Trophoblast cell (in vitro differentiated cells and primary cell): Measurements from ENCODE around the gene RPL26.
"Not testable (repeated sequence)": the region's sequence is repeated elsewhere in the genome, so short reads cannot be mapped to it uniquely, and the experiment has no call there.

Source experiments
- DNase-seq, 2 donors: peaks; one replicate each; pipeline ENCODE4 v3.0.0-alpha.2; 2016
- H2AFZ ChIP-seq: 2 replicates; pipeline ENCODE4 v1.6.1; 2013; ENCODE audit warnings: low read length, moderate library complexity, mild to moderate bottlenecking; ENCODE audit not compliant: insufficient read depth, poor library complexity
- H2AK5ac ChIP-seq: 2 replicates; pipeline ENCODE4 v1.6.1; 2013; ENCODE audit warnings: mild to moderate bottlenecking, low read length
- H2BK120ac ChIP-seq: 2 replicates; pipeline ENCODE4 v1.6.1; 2013; ENCODE audit warnings: low read length, mild to moderate bottlenecking, moderate library complexity; ENCODE audit not compliant: insufficient read depth, poor library complexity
- H2BK12ac ChIP-seq: 2 replicates; pipeline ENCODE4 v1.6.1; 2013; ENCODE audit warnings: mild to moderate bottlenecking, low read length, moderate library complexity
- H2BK5ac ChIP-seq: 2 replicates; pipeline ENCODE4 v1.6.1; 2013; ENCODE audit warnings: low read length, low read depth, moderate library complexity, mild to moderate bottlenecking; ENCODE audit not compliant: poor library complexity
- H3K14ac ChIP-seq: 2 replicates; pipeline ENCODE4 v1.6.1; 2013; ENCODE audit warnings: mild to moderate bottlenecking, low read length
- H3K18ac ChIP-seq: 2 replicates; pipeline ENCODE4 v1.6.1; 2013; ENCODE audit warnings: mild to moderate bottlenecking, low read length
- H3K23ac ChIP-seq: 2 replicates; pipeline ENCODE4 v1.6.1; 2013; ENCODE audit warnings: low read length
- H3K27ac ChIP-seq: 2 replicates; pipeline ENCODE4 v1.5.1; 2013; ENCODE audit warnings: low read depth, mild to moderate bottlenecking, inconsistent platforms, low read length, moderate library complexity
- H3K27me3 ChIP-seq: 2 replicates; pipeline ENCODE4 v1.6.1; 2013; ENCODE audit warnings: inconsistent platforms, mild to moderate bottlenecking, low read length, moderate library complexity; ENCODE audit not compliant: insufficient read depth
- H3K36me3 ChIP-seq, 2 experiments: 1 replicate in 1 of 2; 2 replicates in 1 of 2; pipeline ENCODE4 v1.6.1; 2013; ENCODE audit warnings: low read length in 2 of 2, mild to moderate bottlenecking in 2 of 2, moderate library complexity in 1 of 2; ENCODE audit not compliant: insufficient read depth in 2 of 2, control insufficient read depth in 1 of 2
- H3K4ac ChIP-seq: 2 replicates; pipeline ENCODE4 v1.6.1; 2013; ENCODE audit warnings: low read depth, mild to moderate bottlenecking, low read length, moderate library complexity
- H3K4me1 ChIP-seq, 2 experiments: 1 replicate in 1 of 2; 2 replicates in 1 of 2; pipeline ENCODE4 v1.6.1; 2013; ENCODE audit warnings: low read length in 2 of 2, mild to moderate bottlenecking in 2 of 2, moderate library complexity in 1 of 2; ENCODE audit not compliant: insufficient read depth in 2 of 2, control insufficient read depth in 1 of 2
- H3K4me2 ChIP-seq: 2 replicates; pipeline ENCODE4 v1.6.1; 2013; ENCODE audit warnings: inconsistent platforms, mild to moderate bottlenecking, low read length, moderate library complexity
- H3K4me3 ChIP-seq: 2 replicates; pipeline ENCODE4 v1.5.1; 2013; ENCODE audit warnings: mild to moderate bottlenecking, low read depth, low read length, inconsistent platforms
- H3K79me1 ChIP-seq: one replicate; pipeline ENCODE4 v1.6.1; 2013; ENCODE audit warnings: low read length
- H3K79me2 ChIP-seq: 2 replicates; pipeline ENCODE4 v1.6.1; 2013; ENCODE audit warnings: low read length, mild to moderate bottlenecking; ENCODE audit not compliant: control insufficient read depth, insufficient read depth, poor library complexity
- H3K9ac ChIP-seq: 2 replicates; pipeline ENCODE4 v1.6.1; 2013; ENCODE audit warnings: mild to moderate bottlenecking, low read length
- H3K9me3 ChIP-seq: 2 replicates; pipeline ENCODE4 v1.6.1; 2013; ENCODE audit warnings: low read depth, mild to moderate bottlenecking, control low read depth, inconsistent platforms, low read length; ENCODE audit not compliant: insufficient read depth
- H4K12ac ChIP-seq: 2 replicates; pipeline ENCODE4 v1.6.1; 2013; ENCODE audit warnings: low read depth, mild to moderate bottlenecking, low read length, moderate library complexity
- H4K8ac ChIP-seq: 2 replicates; pipeline ENCODE4 v1.6.1; 2013; ENCODE audit warnings: low read depth, mild to moderate bottlenecking, low read length, moderate library complexity
- H4K91ac ChIP-seq: one replicate; pipeline ENCODE4 v1.6.1; 2013; ENCODE audit warnings: low read depth, mild to moderate bottlenecking, low read length, moderate library complexity
- WGBS: extraction: QIAGEN DNeasy Blood & Tissue Kit; methylation state at CpG from one replicate; pipeline ENCODE4 v1.1.7; 2013; ENCODE audit warnings: missing lambda C conversion rate; ENCODE audit not compliant: insufficient read length, insufficient coverage; ENCODE audit errors: extremely low coverage; 5-methylcytosine and 5-hydroxymethylcytosine counted together

RPL26 gene

GRCh38 chr17:8397636-8398035, 14.6 kb upstream of the RPL26 start, which contains the start of gene RNF222:
Gene RNF222 (minus strand): TSS chr17:8397827. CDS start chr17:8393461, 4,366 bp downstream.
- no peak within 1 kb of the TSS for H3K14ac ChIP-seq
- H4K91ac ChIP-seq, result no peak within 1 kb of the TSS
- no peak within 1 kb of the TSS for H3K9ac ChIP-seq
- no peaks in the 10 kb centered on the region for H3K79me1 ChIP-seq
- H2BK120ac ChIP-seq, result no peak within 1 kb of the TSS
- no peak within 1 kb of the TSS for H3K27ac ChIP-seq
- no peak within 1 kb of the TSS for H2AFZ ChIP-seq
- peaks cover 2% of the 10 kb centered on the region for H3K9me3 ChIP-seq
- DNase-seq, result peak; percentile 83 to 85
- no peak within 1 kb of the TSS for H3K4me2 ChIP-seq
- no peak within 1 kb of the TSS for H4K8ac ChIP-seq
- no peak within 1 kb of the TSS for H2BK12ac ChIP-seq
- no CpG with 5 or more reads among the region's 13 CpGs for WGBS
- H2BK5ac ChIP-seq, result no peak within 1 kb of the TSS
- no peaks in the 10 kb centered on the region for H3K27me3 ChIP-seq
- peaks cover 16 to 17% of the 10 kb centered on the region in 2 experiments for H3K4me1 ChIP-seq
- H3K18ac ChIP-seq, result no peak within 1 kb of the TSS
- peak within 1 kb of the TSS; percentile 69 for H3K23ac ChIP-seq
- no peaks in the 10 kb centered on the region for H3K36me3 ChIP-seq
- no peak within 1 kb of the TSS for H3K4ac ChIP-seq
- H4K12ac ChIP-seq, result no peak within 1 kb of the TSS
- H3K79me2 ChIP-seq, result no peaks in the 10 kb centered on the region
- no peak within 1 kb of the TSS for H3K4me3 ChIP-seq
- H2AK5ac ChIP-seq, result no peak within 1 kb of the TSS

GRCh38 chr17:8394497-8394896, 11.5 kb upstream of the RPL26 start:
- no CpG with 5 or more reads among the region's 9 CpGs for WGBS

DNA sequence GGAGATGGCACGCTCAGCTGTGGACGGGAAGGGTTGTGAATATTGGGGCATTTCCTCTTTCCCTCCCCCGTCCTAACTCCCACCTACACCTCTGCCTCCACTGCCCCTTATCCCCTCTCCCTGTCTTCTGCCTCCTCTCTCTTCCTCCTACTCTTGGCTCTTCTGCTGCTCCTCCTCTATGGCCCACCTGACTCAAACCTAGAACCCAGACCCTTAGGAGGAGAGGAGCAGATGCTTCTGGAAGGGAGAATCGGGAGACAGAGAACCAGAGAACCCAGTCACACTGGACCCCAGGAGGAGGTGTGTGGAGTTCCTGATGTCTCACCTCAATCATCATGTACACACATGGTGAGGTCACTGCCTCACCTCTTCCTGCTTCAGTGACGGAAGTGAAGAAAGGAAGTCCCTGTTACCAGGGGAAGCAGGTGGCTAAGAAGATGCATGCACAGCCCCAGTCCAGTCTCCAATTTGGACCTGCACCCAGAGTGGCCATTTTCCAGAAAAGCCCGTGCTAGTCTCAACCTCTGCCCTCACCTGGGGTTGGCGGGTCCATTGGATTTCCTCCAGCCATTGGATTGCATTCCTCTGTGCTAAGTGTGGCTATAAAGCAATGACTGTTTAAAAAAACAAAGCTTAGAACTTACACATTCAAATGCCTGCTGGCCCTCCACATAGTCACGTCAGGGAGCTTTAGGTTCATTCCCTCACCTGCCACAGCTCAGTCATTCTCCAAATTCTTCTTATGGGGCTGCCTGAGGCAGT, 10.7 kb upstream of the RPL26 start:
- no peak overlapping the region for H4K91ac ChIP-seq
- peak; percentile 94 to 95 for DNase-seq
- no peaks in the 10 kb centered on the region for H3K79me2 ChIP-seq
- no peak overlapping the region for H3K4ac ChIP-seq
- no peak overlapping the region for H3K18ac ChIP-seq
- H3K9me3 ChIP-seq, result peaks cover 2% of the 10 kb centered on the region
- peaks cover 3% of the 10 kb centered on the region for H3K79me1 ChIP-seq
- H3K4me2 ChIP-seq, result no peak overlapping the region
- H4K8ac ChIP-seq, result no peak overlapping the region
- H3K23ac ChIP-seq, result no peak overlapping the region
- no peak overlapping the region for H2BK5ac ChIP-seq
- H3K4me1 ChIP-seq, result peaks cover 30 to 31% of the 10 kb centered on the region in 2 experiments
- H3K9ac ChIP-seq, result no peak overlapping the region
- no peak overlapping the region for H2BK12ac ChIP-seq
- no peak overlapping the region for H4K12ac ChIP-seq
- no peak overlapping the region for H2BK120ac ChIP-seq
- H3K4me3 ChIP-seq, result no peak overlapping the region
- H3K36me3 ChIP-seq, result no peaks in the 10 kb centered on the region
- H3K27me3 ChIP-seq, result no peaks in the 10 kb centered on the region
- no peak overlapping the region for H3K27ac ChIP-seq
- WGBS, result no CpG with 5 or more reads among the region's 8 CpGs
- H3K14ac ChIP-seq, result no peak overlapping the region
- H2AFZ ChIP-seq, result no peak overlapping the region
- no peak overlapping the region for H2AK5ac ChIP-seq

More at GRCh38 chr17:8394497-8394896, 11.5 kb upstream of the RPL26 start:
- not testable (repeated sequence) for H3K23ac ChIP-seq, H3K27me3 ChIP-seq, H3K4me2 ChIP-seq, H3K14ac ChIP-seq, H3K79me2 ChIP-seq, H2BK12ac ChIP-seq, DNase-seq, H3K79me1 ChIP-seq, H3K36me3 ChIP-seq, H3K4ac ChIP-seq, H3K27ac ChIP-seq, H3K18ac ChIP-seq, H2BK5ac ChIP-seq, H4K8ac ChIP-seq, H4K91ac ChIP-seq, H2AFZ ChIP-seq, H3K4me3 ChIP-seq, H4K12ac ChIP-seq, H3K9me3 ChIP-seq, H2AK5ac ChIP-seq, H2BK120ac ChIP-seq, H3K9ac ChIP-seq
- H3K4me1 ChIP-seq, result peaks cover 30 to 31% of the 10 kb centered on the region in 2 experiments

- H3K27ac ChIP-seq, result no peak overlapping the region
- no peak overlapping the region for H3K18ac ChIP-seq
- H3K4me3 ChIP-seq, result no peak overlapping the region
- H2BK120ac ChIP-seq, result no peak overlapping the region
- H2AFZ ChIP-seq, result no peak overlapping the region
- H3K79me1 ChIP-seq, result peaks cover 3% of the 10 kb centered on the region
- no peaks in the 10 kb centered on the region for H3K36me3 ChIP-seq
- H2BK12ac ChIP-seq, result no peak overlapping the region
- no peaks in the 10 kb centered on the region for H3K27me3 ChIP-seq
- H4K91ac ChIP-seq, result peak overlapping the region; percentile 42
- H3K79me2 ChIP-seq, result no peaks in the 10 kb centered on the region
- H4K8ac ChIP-seq, result no peak overlapping the region
- no peak overlapping the region for H3K4me2 ChIP-seq
- H3K9ac ChIP-seq, result no peak overlapping the region
- no peak overlapping the region for H3K23ac ChIP-seq
- H2AK5ac ChIP-seq, result peak overlapping the region; percentile 25
- peaks cover 2% of the 10 kb centered on the region for H3K9me3 ChIP-seq
- H4K12ac ChIP-seq, result no peak overlapping the region
- no CpG with 5 or more reads among the region's 46 CpGs for WGBS
- no peak overlapping the region for H3K4ac ChIP-seq
- no peak overlapping the region for H2BK5ac ChIP-seq
- H3K14ac ChIP-seq, result no peak overlapping the region
- DNase-seq, result no peak
- peaks cover 28 to 31% of the 10 kb centered on the region in 2 experiments for H3K4me1 ChIP-seq
These were observed 9.9 kb upstream of the RPL26 start for GRCh38 chr17:8392674-8393469.
